Gastroesophageal sphincter (tissue), 4 donors: Measurements from ENCODE around the gene FGF5. TPM values are rescaled to one million over a fixed set of nuclear protein-coding genes. Genes with fewer than 3 reads are reported as not detected.
"Not testable (repeated sequence)": the region's sequence is repeated elsewhere in the genome, so short reads cannot be mapped to it uniquely, and the experiment has no call there.

Experiments used
- ATAC-seq: fragments of 150-250 bp; one replicate; pipeline ENCODE4 v1.9.1; 2016; ENCODE audit warnings: mild to moderate bottlenecking, moderate library complexity
- H3K27ac ChIP-seq, 4 donors: fragments of 200-600 bp; sonication (generic) in 3 of 4; 1 replicate in 3 of 4; 2 replicates in 1 of 4; pipeline ENCODE4 v1.5.1; 2016 to 2019
- H3K27me3 ChIP-seq: fragments of 200-600 bp; sonication (generic); one replicate; pipeline ENCODE4 v1.5.1; 2019
- H3K36me3 ChIP-seq, 2 donors: fragments of 200-600 bp; sonication (generic); one replicate each; pipeline ENCODE4 v1.5.1; 2019; ENCODE audit warnings: control low read depth in 1 of 2
- H3K4me1 ChIP-seq, 3 donors: fragments of 200-600 bp; sonication (generic); 1 replicate in 2 of 3; 2 replicates in 1 of 3; pipeline ENCODE4 v1.5.1; 2016 to 2019; ENCODE audit warnings: control low read depth in 2 of 3
- H3K4me3 ChIP-seq, 2 donors: fragments of 200-600 bp; sonication (generic); one replicate each; pipeline ENCODE4 v1.5.1; 2019; ENCODE audit warnings: mild to moderate bottlenecking in 1 of 2, moderate library complexity in 1 of 2
- H3K9me3 ChIP-seq, 3 donors: fragments of 200-600 bp; sonication (generic); one replicate each; pipeline ENCODE4 v1.5.1; 2017 to 2019; ENCODE audit warnings: control low read depth in 2 of 3
- EP300 ChIP-seq: sonication (generic); formaldehyde crosslinking; IDR thresholded peaks from one replicate; pipeline ENCODE4 v1.6.1; 2017; ENCODE audit warnings: antibody characterized with exemption, mild to moderate bottlenecking
- POLR2A ChIP-seq, 2 donors: fragments of 450-650 bp; IDR thresholded peaks; one replicate each; pipeline ENCODE4 v1.6.1; 2017; ENCODE audit warnings: antibody characterized with exemption in 2 of 2, mild to moderate bottlenecking in 2 of 2, moderate library complexity in 1 of 2
- POLR2AphosphoS5 ChIP-seq: sonication (generic); formaldehyde crosslinking; IDR thresholded peaks from one replicate; pipeline ENCODE4 v1.6.1; 2017; ENCODE audit warnings: antibody characterized with exemption
- WGBS, 2 donors: methylation state at CpG; one replicate each; pipeline ENCODE4 v1.1.5; 2018; ENCODE audit warnings: low coverage in 1 of 2; 5-methylcytosine and 5-hydroxymethylcytosine counted together
- total RNA-seq, 4 donors: library from RNA; depleted of rRNA; stranded (reverse); fragments of >200 nt; gene quantifications; one replicate each; pipeline ENCODE4 v1.1.0, GENCODE V29; 2016
- TF ChIP-seq, protein P1 (sequence below), 4 experiments: fragments of 200-600 bp in 2 of 4; fragments of 450-650 bp in 2 of 4; sonication (generic) in 1 of 4; IDR thresholded peaks; one replicate each; pipeline ENCODE4 v1.5.1; 2017 to 2019; ENCODE audit warnings: antibody characterized with exemption in 4 of 4, mild to moderate bottlenecking in 2 of 4, moderate library complexity in 2 of 4

FGF5 gene
- total RNA-seq, 4 donors from 2014 or later = 1.2 to 2.4 (median 2.0) TPM

DNA sequence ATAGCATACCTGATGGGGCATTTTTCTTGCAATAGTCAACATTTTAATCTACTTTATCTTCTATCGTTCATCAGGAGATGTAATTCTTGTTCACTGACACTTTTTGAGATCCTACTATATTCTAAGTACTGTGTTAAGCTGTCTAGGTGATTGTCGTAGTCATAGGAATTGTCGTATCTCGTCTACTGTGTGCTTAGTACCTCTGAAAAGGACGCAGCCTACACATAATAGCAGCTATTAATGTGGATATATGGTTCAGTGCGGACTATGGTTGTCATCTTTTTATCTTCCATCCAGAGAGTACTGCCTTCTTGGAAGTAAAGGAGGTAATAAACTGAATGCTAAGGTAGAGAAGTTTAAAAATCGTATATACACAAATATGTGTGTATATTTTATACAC, 47.2 kb downstream of the FGF5 start:
- no peak overlapping the region for H3K4me3 ChIP-seq
- no peaks in the 10 kb centered on the region for H3K9me3 ChIP-seq
- no peaks in the 10 kb centered on the region for H3K36me3 ChIP-seq
- 67 to 91% methylated on average over 7 of the region's 7 CpGs for WGBS, 2 donors
- no peaks in the 10 kb centered on the region for H3K27me3 ChIP-seq
- no peak overlapping the region for H3K27ac ChIP-seq
- TF ChIP-seq EP300 (no peak), POLR2A (IDR thresholded peaks at IDR 0.05) (no peak), POLR2AphosphoS5 (no peak)
- TF ChIP-seq, protein P1, sequence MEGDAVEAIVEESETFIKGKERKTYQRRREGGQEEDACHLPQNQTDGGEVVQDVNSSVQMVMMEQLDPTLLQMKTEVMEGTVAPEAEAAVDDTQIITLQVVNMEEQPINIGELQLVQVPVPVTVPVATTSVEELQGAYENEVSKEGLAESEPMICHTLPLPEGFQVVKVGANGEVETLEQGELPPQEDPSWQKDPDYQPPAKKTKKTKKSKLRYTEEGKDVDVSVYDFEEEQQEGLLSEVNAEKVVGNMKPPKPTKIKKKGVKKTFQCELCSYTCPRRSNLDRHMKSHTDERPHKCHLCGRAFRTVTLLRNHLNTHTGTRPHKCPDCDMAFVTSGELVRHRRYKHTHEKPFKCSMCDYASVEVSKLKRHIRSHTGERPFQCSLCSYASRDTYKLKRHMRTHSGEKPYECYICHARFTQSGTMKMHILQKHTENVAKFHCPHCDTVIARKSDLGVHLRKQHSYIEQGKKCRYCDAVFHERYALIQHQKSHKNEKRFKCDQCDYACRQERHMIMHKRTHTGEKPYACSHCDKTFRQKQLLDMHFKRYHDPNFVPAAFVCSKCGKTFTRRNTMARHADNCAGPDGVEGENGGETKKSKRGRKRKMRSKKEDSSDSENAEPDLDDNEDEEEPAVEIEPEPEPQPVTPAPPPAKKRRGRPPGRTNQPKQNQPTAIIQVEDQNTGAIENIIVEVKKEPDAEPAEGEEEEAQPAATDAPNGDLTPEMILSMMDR (IDR thresholded peaks at IDR 0.05) = no peak
- ATAC-seq = no peak
- H3K4me1 ChIP-seq = peaks cover 0 to 5% (median 0%) of the 10 kb centered on the region in 3 donors

DNA sequence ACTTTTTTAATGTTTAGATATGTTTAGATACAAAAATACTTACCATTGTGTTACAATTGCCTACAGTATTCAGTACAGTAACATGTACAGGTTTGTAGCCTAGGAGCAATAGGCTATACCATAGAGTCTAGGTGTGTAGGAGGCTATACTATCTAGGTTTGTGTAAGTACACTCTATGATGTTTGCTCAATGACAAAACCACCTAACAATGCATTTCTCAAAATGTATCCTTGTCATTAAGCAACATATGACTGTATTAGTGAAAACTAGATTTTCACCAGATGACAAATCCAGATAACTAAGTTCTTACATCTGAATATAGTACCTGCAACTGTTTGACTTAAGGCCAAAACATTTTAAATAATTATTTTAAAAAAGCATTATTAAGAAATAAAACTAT, 49.4 kb downstream of the FGF5 start:
- not testable (repeated sequence) for H3K4me1 ChIP-seq, H3K27ac ChIP-seq, H3K36me3 ChIP-seq, H3K9me3 ChIP-seq, H3K27me3 ChIP-seq, H3K4me3 ChIP-seq, ATAC-seq

- H3K27ac ChIP-seq = no peak overlapping the region
- 93% methylated on average over 5 to 7 of the region's 8 CpGs for WGBS, 2 donors
Measured at GRCh38 chr4:80321341-80321740, 54.9 kb downstream of the FGF5 start.

DNA sequence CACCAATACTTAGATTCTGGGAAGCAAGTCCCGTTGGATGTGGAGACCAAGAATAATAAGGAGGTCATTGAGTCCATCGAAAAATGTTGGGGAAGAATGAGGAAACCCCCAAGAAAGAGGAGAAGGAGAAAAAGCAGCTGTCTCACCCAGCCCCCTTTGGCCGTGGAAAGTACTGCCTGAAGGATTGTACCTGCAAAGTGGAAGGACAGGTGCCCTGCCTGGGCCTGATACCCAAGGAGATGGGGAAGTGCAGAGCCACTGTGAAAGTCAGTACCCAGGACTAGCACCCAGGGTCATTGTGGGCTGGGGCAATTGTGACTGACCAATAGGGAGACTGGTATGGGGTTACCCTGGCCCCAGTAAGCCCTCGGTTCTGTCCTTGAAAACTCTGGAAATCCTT, 55.3 kb downstream of the FGF5 start:
- Histone ChIP-seq H3K4me3 (no peak overlapping the region), H3K27ac (peak overlapping the region in 1 of 4 donors; percentile 53), H3K9me3 (no peaks in the 10 kb centered on the region), H3K27me3 (no peaks in the 10 kb centered on the region), H3K4me1 (peaks cover 2 to 21% (median 6%) of the 10 kb centered on the region in 3 donors), H3K36me3 (no peaks in the 10 kb centered on the region)
- no peak for ATAC-seq
- WGBS, 2 donors = 82% methylated on average over 4 of the region's 4 CpGs; no CpG with 5 or more reads in 1 of the 2 donors
- TF ChIP-seq, protein P1 (IDR thresholded peaks at IDR 0.05) = no peak
- no peak for TF ChIP-seq EP300
- no peak for TF ChIP-seq POLR2A (IDR thresholded peaks at IDR 0.05)
- TF ChIP-seq POLR2AphosphoS5 = no peak

More at GRCh38 chr4:80321341-80321740, 54.9 kb downstream of the FGF5 start:
- Histone ChIP-seq H3K4me1 (peaks cover 2 to 21% (median 6%) of the 10 kb centered on the region in 3 donors), H3K36me3 (no peaks in the 10 kb centered on the region), H3K27me3 (no peaks in the 10 kb centered on the region), H3K9me3 (no peaks in the 10 kb centered on the region), H3K4me3 (no peak overlapping the region)
- TF ChIP-seq POLR2AphosphoS5 = no peak
- TF ChIP-seq EP300 = no peak
- TF ChIP-seq, protein P1 (IDR thresholded peaks at IDR 0.05) = no peak
- TF ChIP-seq POLR2A (IDR thresholded peaks at IDR 0.05) = no peak
- no peak for ATAC-seq

DNA sequence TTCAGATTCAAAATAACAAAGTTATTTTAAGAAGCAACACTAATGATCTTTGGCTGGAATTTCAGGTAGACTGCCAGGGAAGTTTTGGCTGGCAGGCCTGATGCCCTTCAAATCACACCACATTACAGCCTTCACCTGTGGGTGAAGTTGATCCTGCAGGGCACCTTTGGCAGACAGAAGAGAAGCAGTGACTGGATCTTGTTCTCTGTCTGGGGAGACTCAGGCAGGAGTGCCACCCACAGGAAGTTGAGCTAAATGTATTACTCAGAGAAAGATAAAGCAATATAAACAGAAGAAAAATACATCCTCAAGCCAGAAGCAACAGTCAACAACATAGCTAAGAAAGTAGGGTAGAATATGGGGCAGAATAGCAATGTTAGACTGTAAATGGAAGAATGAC, 56.3 kb downstream of the FGF5 start:
- no peak for ATAC-seq
- Histone ChIP-seq H3K4me3 (no peak overlapping the region), H3K27ac (peak overlapping the region in 2 of 4 donors; percentile 43 to 53), H3K4me1 (peaks cover 2 to 21% (median 6%) of the 10 kb centered on the region in 3 donors), H3K9me3 (no peaks in the 10 kb centered on the region), H3K27me3 (no peaks in the 10 kb centered on the region), H3K36me3 (no peaks in the 10 kb centered on the region)
- no peak for TF ChIP-seq POLR2AphosphoS5
- TF ChIP-seq, protein P1 (IDR thresholded peaks at IDR 0.05) = peak in 3 of 4 experiments; percentile 33 to 44 (median 44)
